SK-N-SH (cell line): ENCODE data around the gene ESCO1.

Source experiments
- EZH2phosphoT487 ChIP-seq: fragments of 200-600 bp; sonication (generic); IDR thresholded peaks from 2 replicates; pipeline ENCODE4 v1.6.1; 2017; ENCODE audit warnings: low read depth, mixed run types, mild to moderate bottlenecking, antibody characterized with exemption, moderate library complexity, borderline replicate concordance
- POLR2AphosphoS5 ChIP-seq: IDR thresholded peaks from 2 replicates; pipeline ENCODE4 v1.6.1; 2012; ENCODE audit warnings: low read depth, low read length
- SMC3 ChIP-seq: IDR thresholded peaks from 2 replicates; pipeline ENCODE4 v1.6.1; 2012; ENCODE audit warnings: low read depth, low read length, improper control_type of control experiment
- TF ChIP-seq, protein P1 (sequence below): fragments of 150-350 bp; IDR thresholded peaks from 2 replicates; pipeline ENCODE4 v1.6.1; 2016; ENCODE audit warnings: mild to moderate bottlenecking, low read depth, low read length
- TF ChIP-seq, protein P2 (sequence below): fragments of 200-600 bp; sonication (generic); IDR thresholded peaks from 2 replicates; pipeline ENCODE4 v1.6.1; 2017; ENCODE audit warnings: antibody characterized with exemption, mild to moderate bottlenecking, moderate library complexity

DNA sequence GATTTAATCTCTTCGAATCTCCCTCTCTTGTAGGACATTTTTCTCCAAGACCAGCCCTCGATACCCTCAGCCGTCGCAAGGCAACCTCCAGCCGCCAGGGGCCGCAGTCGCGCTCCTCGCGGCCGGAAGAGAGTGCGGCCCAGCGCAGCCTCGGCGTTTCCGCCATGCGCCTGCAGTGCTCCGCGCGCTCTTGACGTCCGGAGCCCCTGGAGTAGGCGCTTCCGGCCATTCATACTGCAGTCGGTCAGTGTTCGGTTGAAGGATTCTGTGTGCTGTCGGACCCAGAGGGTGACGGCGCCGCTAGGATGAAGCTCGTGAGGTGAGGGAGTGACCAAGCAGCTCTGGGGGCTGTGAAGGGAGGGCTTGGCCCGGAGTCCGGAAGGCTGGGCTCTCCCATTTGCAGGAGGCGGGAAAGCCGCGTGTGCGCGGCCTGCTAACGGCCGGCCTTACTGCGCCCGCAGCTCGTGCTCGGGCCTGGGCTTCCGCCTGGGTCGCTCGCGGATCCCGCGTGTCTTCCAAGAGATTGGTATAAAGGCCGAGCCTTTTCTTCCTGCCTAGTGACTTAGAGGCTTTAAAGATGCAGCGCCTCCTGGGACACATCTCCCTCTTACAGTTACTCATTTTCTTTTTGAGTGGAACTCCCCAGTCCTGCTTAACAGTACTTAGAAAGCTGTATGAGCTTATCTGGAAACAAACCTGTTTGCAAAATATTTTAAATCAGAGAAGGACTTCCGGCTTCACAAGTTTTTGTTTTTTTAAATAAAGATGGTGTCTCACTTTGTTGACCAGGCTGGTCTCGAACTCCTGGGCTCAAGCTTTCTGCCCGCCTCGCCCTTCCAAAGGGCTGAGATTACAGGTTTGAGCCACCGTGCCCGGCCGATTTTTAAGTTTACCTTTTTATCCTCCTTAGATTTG, 11.9 kb upstream of the ESCO1 start, which contains the start of gene SNRPD1:
- TF ChIP-seq POLR2AphosphoS5 (peak; percentile 95), EZH2phosphoT487 (no peak), SMC3 (no peak)
- TF ChIP-seq, protein P1, sequence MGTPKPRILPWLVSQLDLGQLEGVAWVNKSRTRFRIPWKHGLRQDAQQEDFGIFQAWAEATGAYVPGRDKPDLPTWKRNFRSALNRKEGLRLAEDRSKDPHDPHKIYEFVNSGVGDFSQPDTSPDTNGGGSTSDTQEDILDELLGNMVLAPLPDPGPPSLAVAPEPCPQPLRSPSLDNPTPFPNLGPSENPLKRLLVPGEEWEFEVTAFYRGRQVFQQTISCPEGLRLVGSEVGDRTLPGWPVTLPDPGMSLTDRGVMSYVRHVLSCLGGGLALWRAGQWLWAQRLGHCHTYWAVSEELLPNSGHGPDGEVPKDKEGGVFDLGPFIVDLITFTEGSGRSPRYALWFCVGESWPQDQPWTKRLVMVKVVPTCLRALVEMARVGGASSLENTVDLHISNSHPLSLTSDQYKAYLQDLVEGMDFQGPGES = no peak
- TF ChIP-seq, protein P2, sequence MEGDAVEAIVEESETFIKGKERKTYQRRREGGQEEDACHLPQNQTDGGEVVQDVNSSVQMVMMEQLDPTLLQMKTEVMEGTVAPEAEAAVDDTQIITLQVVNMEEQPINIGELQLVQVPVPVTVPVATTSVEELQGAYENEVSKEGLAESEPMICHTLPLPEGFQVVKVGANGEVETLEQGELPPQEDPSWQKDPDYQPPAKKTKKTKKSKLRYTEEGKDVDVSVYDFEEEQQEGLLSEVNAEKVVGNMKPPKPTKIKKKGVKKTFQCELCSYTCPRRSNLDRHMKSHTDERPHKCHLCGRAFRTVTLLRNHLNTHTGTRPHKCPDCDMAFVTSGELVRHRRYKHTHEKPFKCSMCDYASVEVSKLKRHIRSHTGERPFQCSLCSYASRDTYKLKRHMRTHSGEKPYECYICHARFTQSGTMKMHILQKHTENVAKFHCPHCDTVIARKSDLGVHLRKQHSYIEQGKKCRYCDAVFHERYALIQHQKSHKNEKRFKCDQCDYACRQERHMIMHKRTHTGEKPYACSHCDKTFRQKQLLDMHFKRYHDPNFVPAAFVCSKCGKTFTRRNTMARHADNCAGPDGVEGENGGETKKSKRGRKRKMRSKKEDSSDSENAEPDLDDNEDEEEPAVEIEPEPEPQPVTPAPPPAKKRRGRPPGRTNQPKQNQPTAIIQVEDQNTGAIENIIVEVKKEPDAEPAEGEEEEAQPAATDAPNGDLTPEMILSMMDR = peak; percentile 92
